Measurements from ENCODE around the gene NCF2.

DNA sequence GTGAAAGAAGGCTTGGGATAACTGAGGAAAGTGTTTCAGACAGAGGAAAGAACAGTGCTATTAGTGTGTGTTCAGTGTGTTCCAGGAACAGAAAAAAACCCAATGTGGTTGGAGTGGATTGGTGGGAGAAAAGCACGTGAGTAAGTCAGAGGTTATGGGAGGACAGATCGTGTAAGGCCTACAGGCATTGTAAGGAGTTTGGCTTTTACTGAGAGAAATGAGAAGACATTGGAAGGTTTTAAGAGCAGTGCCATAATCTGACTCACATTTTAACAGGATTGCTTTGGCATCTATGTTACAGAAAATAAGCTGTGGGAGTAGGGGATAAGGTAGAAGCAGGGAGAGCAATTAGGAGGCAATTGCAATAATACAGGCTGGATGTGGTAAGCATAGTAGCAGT, 40.5 kb upstream of the NCF2 start:
- TF ChIP-seq, protein P1, sequence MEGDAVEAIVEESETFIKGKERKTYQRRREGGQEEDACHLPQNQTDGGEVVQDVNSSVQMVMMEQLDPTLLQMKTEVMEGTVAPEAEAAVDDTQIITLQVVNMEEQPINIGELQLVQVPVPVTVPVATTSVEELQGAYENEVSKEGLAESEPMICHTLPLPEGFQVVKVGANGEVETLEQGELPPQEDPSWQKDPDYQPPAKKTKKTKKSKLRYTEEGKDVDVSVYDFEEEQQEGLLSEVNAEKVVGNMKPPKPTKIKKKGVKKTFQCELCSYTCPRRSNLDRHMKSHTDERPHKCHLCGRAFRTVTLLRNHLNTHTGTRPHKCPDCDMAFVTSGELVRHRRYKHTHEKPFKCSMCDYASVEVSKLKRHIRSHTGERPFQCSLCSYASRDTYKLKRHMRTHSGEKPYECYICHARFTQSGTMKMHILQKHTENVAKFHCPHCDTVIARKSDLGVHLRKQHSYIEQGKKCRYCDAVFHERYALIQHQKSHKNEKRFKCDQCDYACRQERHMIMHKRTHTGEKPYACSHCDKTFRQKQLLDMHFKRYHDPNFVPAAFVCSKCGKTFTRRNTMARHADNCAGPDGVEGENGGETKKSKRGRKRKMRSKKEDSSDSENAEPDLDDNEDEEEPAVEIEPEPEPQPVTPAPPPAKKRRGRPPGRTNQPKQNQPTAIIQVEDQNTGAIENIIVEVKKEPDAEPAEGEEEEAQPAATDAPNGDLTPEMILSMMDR (IDR thresholded peaks at IDR 0.05; ENCODE audit: insufficient read depth, low read length, poor library complexity, severe bottlenecking): no peak
- no peak for TF ChIP-seq EZH2phosphoT487 (conservative IDR thresholded peaks at IDR 0.05; ENCODE audit: low read length)

Measured in SU-DHL-6 (cell line).